Measurements from ENCODE around the gene FXYD6.

GRCh38 chr11:117919781-117920221 lies 43.3 kb upstream of the FXYD6 start:
- TF ChIP-seq CTCF (IDR thresholded peaks at IDR 0.05) (no peak), POLR2A (IDR thresholded peaks at IDR 0.05) (no peak)
